KMS-11 (cell line): Measurements from ENCODE around the gene DCXR.

Experiments used
- H2AFZ ChIP-seq: fragments of 200-600 bp; sonication (generic); 2 replicates; pipeline ENCODE4 v1.6.1; 2016; ENCODE audit warnings: antibody characterized with exemption, mixed run types, low read depth
- H3K27ac ChIP-seq: fragments of 200-600 bp; sonication (generic); 2 replicates; pipeline ENCODE4 v1.6.1; 2016; ENCODE audit warnings: mild to moderate bottlenecking, mixed run types
- H3K27me3 ChIP-seq: fragments of 200-600 bp; sonication (generic); 2 replicates; pipeline ENCODE4 v1.6.1; 2017; ENCODE audit warnings: mild to moderate bottlenecking, low read depth, mixed run types, moderate library complexity; ENCODE audit not compliant: insufficient read depth
- H3K36me3 ChIP-seq: fragments of 200-600 bp; sonication (generic); 2 replicates; pipeline ENCODE4 v1.6.1; 2017; ENCODE audit warnings: mild to moderate bottlenecking, mixed run types; ENCODE audit not compliant: insufficient read depth
- H3K4me1 ChIP-seq: fragments of 200-600 bp; sonication (generic); 2 replicates; pipeline ENCODE4 v1.6.1; 2016; ENCODE audit warnings: mild to moderate bottlenecking, low read depth, mixed run types; ENCODE audit not compliant: poor library complexity, severe bottlenecking
- H3K4me2 ChIP-seq: fragments of 200-600 bp; sonication (generic); 2 replicates; pipeline ENCODE4 v1.7.0; 2016; ENCODE audit warnings: mild to moderate bottlenecking, mixed run types
- H3K4me3 ChIP-seq: fragments of 200-600 bp; sonication (generic); IDR thresholded peaks from 2 replicates; pipeline ENCODE4 v1.6.1; 2017; ENCODE audit warnings: low read depth, low read length, mixed read lengths; ENCODE audit not compliant: insufficient read depth
- H3K79me2 ChIP-seq: fragments of 200-600 bp; sonication (generic); 2 replicates; pipeline ENCODE4 v1.6.1; 2016; ENCODE audit warnings: low read depth, mixed run types; ENCODE audit not compliant: insufficient read depth
- H3K9ac ChIP-seq: fragments of 200-600 bp; sonication (generic); 2 replicates; pipeline ENCODE4 v1.6.1; 2016; ENCODE audit warnings: mild to moderate bottlenecking, mixed run types
- H4K20me1 ChIP-seq: fragments of 200-600 bp; sonication (generic); 2 replicates; pipeline ENCODE4 v1.6.1; 2016; ENCODE audit warnings: mild to moderate bottlenecking, mixed run types; ENCODE audit not compliant: insufficient read depth
- TF ChIP-seq, protein P1 (sequence below): fragments of 200-600 bp; sonication (generic); conservative IDR thresholded peaks from 2 replicates; pipeline ENCODE4 v1.6.1; 2017; ENCODE audit warnings: low read depth, mild to moderate bottlenecking, antibody characterized with exemption, low read length, moderate library complexity, mixed read lengths

DCXR gene

DNA sequence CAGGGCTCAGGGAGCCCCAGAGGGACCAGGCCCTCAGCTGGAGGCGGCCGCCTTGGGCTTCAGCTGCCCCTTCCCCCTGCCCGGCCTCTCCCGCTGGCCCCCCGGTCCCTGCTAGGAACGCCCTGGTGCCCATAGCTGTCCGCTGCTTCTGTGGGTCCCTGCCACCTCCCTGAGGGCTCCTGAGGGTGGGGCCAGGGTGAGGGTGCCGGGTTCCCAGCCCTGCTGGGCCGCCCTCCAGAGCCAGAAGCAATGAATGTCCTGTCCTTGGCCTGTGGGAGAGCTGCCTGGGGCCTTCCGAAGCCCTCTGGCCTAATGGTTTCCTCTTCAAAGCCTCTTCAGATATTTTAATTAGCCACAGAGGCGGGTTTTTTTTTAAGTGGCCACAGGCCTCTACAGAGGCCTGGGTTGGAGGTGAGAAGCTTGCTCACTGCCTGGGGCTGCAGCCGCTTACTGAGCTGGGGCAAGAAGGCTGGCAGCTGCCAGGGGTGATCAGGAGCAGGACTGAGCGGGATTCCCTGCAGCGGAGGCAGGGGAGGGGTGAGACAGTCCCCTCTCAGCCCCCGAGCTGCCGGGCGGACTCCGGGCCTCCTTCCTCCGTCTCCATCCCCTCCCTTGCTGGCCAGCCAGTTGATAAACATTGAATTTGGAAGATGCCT is 24.7 kb downstream of the DCXR start:
- Histone ChIP-seq H3K4me1 (no peaks in the 10 kb centered on the region), H3K27me3 (no peaks in the 10 kb centered on the region), H3K4me2 (no peak overlapping the region), H3K79me2 (no peaks in the 10 kb centered on the region), H2AFZ (no peak overlapping the region), H3K4me3 (no peak overlapping the region), H3K9ac (no peak overlapping the region), H3K36me3 (no peaks in the 10 kb centered on the region), H4K20me1 (no peaks in the 10 kb centered on the region), H3K27ac (no peak overlapping the region)
- TF ChIP-seq, protein P1, sequence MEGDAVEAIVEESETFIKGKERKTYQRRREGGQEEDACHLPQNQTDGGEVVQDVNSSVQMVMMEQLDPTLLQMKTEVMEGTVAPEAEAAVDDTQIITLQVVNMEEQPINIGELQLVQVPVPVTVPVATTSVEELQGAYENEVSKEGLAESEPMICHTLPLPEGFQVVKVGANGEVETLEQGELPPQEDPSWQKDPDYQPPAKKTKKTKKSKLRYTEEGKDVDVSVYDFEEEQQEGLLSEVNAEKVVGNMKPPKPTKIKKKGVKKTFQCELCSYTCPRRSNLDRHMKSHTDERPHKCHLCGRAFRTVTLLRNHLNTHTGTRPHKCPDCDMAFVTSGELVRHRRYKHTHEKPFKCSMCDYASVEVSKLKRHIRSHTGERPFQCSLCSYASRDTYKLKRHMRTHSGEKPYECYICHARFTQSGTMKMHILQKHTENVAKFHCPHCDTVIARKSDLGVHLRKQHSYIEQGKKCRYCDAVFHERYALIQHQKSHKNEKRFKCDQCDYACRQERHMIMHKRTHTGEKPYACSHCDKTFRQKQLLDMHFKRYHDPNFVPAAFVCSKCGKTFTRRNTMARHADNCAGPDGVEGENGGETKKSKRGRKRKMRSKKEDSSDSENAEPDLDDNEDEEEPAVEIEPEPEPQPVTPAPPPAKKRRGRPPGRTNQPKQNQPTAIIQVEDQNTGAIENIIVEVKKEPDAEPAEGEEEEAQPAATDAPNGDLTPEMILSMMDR = no peak

DNA sequence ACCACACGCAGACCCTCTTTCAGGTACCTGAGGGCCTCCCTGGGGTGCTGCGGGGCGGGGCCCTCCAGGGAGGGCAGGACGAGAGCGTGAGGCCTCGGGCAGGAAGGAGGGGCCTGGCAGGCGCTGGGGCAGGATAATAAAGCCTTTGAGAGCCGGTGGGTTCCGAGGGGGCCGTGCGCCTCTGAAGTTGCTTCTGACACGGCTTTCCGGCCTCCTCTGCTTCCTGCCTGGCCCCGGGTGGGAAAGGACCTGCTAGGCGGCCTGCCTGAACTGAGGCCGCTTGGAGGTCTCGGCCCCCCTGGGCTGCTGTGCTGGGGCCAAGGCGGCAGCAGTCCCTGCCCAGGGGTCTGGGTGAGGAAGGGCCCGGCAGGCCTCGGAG is 25.2 kb downstream of the DCXR start:
- Histone ChIP-seq H3K4me3 (no peak overlapping the region), H3K27ac (no peak overlapping the region), H3K4me1 (no peaks in the 10 kb centered on the region), H3K9ac (no peak overlapping the region), H3K27me3 (no peaks in the 10 kb centered on the region), H2AFZ (no peak overlapping the region), H4K20me1 (no peaks in the 10 kb centered on the region), H3K4me2 (no peak overlapping the region), H3K36me3 (no peaks in the 10 kb centered on the region), H3K79me2 (no peaks in the 10 kb centered on the region)
- TF ChIP-seq, protein P1 = no peak

DNA sequence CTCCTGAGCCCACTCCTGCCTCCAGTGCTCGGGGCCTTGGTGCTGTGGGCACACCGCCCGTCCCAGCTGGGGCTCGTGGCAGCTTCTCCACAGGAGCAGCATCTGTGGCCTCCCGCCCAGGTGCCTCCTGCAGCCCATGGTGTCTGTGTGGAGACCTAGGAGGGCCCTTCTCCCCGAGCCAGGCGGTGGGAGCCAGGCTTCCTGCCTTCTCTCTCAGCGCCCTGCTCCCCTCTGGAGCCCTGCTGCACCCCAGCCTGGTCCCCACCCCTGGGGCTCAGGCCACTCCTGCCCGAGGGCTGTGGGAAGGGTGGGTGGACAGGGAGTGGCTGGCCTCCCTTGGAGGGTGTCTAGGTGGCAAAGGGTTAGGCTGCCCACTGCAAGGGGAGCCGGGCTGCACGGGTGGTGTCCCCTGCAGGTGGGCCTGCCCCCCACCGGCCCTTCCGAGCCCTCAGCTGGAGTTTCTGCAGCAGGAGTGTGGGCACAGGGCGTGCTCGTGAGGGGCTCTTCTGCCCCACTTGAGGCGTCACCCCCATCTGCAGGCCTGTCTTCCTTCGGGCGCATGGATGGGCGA is 25.8 kb downstream of the DCXR start:
- H3K36me3 ChIP-seq = no peaks in the 10 kb centered on the region
- H3K4me2 ChIP-seq = no peak overlapping the region
- H2AFZ ChIP-seq = no peak overlapping the region
- TF ChIP-seq, protein P1 = no peak
- no peaks in the 10 kb centered on the region for H4K20me1 ChIP-seq
- no peak overlapping the region for H3K9ac ChIP-seq
- no peaks in the 10 kb centered on the region for H3K79me2 ChIP-seq
- H3K4me3 ChIP-seq = no peak overlapping the region
- no peaks in the 10 kb centered on the region for H3K4me1 ChIP-seq
- no peaks in the 10 kb centered on the region for H3K27me3 ChIP-seq
- H3K27ac ChIP-seq = no peak overlapping the region

DNA sequence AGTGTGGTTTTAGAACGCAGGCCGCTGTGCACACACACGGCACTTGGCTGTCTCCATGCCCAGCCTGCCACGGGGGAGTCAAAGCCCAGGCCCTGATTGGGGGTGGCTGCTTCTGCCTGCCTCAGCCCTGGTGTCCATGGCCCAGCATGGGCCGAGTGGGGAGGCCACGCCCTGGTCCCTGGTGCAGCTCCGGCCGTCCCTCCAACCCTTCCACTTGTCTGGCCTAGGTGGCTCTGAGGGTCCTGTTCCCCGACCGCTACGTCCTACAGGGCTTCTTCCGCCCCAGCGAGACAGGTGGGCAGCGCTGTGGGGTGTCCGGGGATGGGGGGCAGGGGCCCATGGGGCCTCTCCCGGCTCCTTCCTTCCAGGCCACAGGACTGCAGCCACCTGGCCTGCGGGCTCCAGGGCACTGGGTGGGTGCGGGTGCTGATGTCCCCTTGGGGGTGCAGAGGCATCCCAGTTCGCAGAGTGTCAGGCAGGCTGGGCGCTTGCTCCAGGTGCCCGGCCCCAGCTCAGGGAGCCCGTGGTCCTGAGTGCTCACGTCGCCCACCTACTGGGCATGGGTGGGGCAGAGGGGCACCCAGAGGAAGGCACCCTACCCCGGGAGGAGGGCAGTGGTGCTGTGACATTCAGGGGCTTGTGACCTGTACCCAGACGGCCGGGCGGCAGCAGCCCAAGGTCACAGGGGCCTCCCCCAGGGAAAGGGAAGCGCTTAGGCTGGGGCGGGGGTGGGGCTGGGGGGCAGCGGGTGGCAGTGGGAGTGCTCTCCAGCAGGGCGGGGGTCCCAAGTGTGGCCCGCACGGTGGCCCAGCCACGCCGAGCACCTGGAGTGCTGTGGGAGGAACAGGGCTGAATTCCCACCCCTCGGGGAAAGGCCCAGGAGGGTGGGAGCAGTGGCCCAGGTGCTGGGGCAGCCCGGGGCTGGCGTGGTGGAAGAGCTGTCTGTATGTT is 26.6 kb downstream of the DCXR start:
- no peaks in the 10 kb centered on the region for H3K79me2 ChIP-seq
- TF ChIP-seq, protein P1 = no peak
- no peaks in the 10 kb centered on the region for H4K20me1 ChIP-seq
- no peaks in the 10 kb centered on the region for H3K4me1 ChIP-seq
- H3K9ac ChIP-seq = no peak overlapping the region
- no peak overlapping the region for H3K4me2 ChIP-seq
- no peak overlapping the region for H2AFZ ChIP-seq
- no peak overlapping the region for H3K4me3 ChIP-seq
- H3K27me3 ChIP-seq = no peaks in the 10 kb centered on the region
- H3K36me3 ChIP-seq = no peaks in the 10 kb centered on the region
- H3K27ac ChIP-seq = no peak overlapping the region
